ENCODE results near the gene KCNMB2. TPM values are rescaled to one million over a fixed set of nuclear protein-coding genes. Genes with fewer than 3 reads are reported as not detected.

The KCNMB2 gene
- total RNA-seq, 1 experiment from 2014 or later = not detected

GRCh38 chr3:178787960-178788359, 251.7 kb downstream of the KCNMB2 start:
- Mint-ChIP-seq H3K36me3 (0 out of 2 replicates have a peak, but pooled peaks cover 2% of the 10 kb centered on the region), H3K27ac (no peak overlapping the region), H3K9me3 (no peaks in the 10 kb centered on the region), H3K27me3 (ENCODE audit: low read depth) (no peaks in the 10 kb centered on the region), H3K4me1 (peaks cover 5% of the 10 kb centered on the region), H3K4me3 (no peak overlapping the region)
- ATAC-seq (no peak), DNase-seq (ENCODE audit: low spot score) (no peak)
- ChIA-PET CTCF (no interaction called here), POLR2A (no interaction called here)
- TF ChIP-seq, protein P1, sequence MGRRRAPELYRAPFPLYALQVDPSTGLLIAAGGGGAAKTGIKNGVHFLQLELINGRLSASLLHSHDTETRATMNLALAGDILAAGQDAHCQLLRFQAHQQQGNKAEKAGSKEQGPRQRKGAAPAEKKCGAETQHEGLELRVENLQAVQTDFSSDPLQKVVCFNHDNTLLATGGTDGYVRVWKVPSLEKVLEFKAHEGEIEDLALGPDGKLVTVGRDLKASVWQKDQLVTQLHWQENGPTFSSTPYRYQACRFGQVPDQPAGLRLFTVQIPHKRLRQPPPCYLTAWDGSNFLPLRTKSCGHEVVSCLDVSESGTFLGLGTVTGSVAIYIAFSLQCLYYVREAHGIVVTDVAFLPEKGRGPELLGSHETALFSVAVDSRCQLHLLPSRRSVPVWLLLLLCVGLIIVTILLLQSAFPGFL (CRISPR knock-in tag; IDR thresholded peaks at IDR 0.05; ENCODE audit: borderline replicate concordance) = no peak
- TF ChIP-seq, protein P2, sequence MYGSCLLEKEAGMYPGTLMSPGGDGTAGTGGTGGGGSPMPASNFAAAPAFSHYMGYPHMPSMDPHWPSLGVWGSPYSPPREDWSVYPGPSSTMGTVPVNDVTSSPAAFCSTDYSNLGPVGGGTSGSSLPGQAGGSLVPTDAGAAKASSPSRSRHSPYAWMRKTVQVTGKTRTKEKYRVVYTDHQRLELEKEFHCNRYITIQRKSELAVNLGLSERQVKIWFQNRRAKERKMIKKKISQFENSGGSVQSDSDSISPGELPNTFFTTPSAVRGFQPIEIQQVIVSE (CRISPR knock-in tag; IDR thresholded peaks at IDR 0.05; ENCODE audit: borderline replicate concordance) = no peak
- no peak for TF ChIP-seq TEAD1 (CRISPR knock-in tag; IDR thresholded peaks at IDR 0.05)
- no peak for TF ChIP-seq ELF4 (CRISPR knock-in tag; IDR thresholded peaks at IDR 0.05; ENCODE audit: low read depth)
- no peak for TF ChIP-seq FOXK1 (CRISPR knock-in tag; IDR thresholded peaks at IDR 0.05)
- TF ChIP-seq ZNF121 (CRISPR knock-in tag; IDR thresholded peaks at IDR 0.05) = no peak

DNA sequence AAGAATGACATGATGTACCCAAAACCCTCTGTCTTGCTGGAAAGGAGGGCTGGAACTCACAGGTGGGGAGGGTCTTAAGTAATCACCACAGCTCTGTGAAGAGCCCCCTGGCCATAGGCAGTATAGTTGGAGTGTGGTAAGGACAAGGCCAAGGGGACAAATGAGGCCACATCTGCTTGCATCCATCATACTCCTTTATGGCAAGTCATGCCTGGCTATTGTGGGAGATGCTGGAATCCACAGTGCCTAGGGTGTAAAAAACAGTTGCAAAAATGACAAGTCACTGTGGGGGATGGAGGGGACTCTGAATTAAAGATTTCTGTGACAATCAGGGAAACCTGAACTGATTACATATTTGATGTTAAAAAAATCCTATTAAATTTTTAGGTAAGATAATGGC, 258.5 kb downstream of the KCNMB2 start:
- H3K9me3 Mint-ChIP-seq = peaks cover 4% of the 10 kb centered on the region; the same call in 1 of the 2 replicates
- H3K4me1 Mint-ChIP-seq = no peaks in the 10 kb centered on the region
- TF ChIP-seq, protein P3, sequence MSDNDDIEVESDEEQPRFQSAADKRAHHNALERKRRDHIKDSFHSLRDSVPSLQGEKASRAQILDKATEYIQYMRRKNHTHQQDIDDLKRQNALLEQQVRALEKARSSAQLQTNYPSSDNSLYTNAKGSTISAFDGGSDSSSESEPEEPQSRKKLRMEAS (CRISPR knock-in tag; IDR thresholded peaks at IDR 0.05) = no peak
- no peak for TF ChIP-seq TEAD4 (CRISPR knock-in tag; IDR thresholded peaks at IDR 0.05)
- TF ChIP-seq FOXJ3 (CRISPR knock-in tag; IDR thresholded peaks at IDR 0.05; ENCODE audit: borderline replicate concordance) = no peak
- TF ChIP-seq SMAD4 (CRISPR knock-in tag; IDR thresholded peaks at IDR 0.05) = no peak
- ChIA-PET CTCF (no interaction called here), POLR2A (no interaction called here)
- H3K27me3 Mint-ChIP-seq (ENCODE audit: low read depth) = no peaks in the 10 kb centered on the region
- no peak overlapping the region for H3K27ac Mint-ChIP-seq
- no peak for ATAC-seq
- H3K4me3 Mint-ChIP-seq = no peak overlapping the region
- H3K36me3 Mint-ChIP-seq = no peaks in the 10 kb centered on the region
- DNase-seq (ENCODE audit: low spot score) = no peak

GRCh38 chr3:178795349-178795748, 259.1 kb downstream of the KCNMB2 start:
- Mint-ChIP-seq H3K27me3 (ENCODE audit: low read depth) (no peaks in the 10 kb centered on the region), H3K4me3 (no peak overlapping the region), H3K36me3 (no peaks in the 10 kb centered on the region), H3K9me3 (peaks cover 4% of the 10 kb centered on the region; the same call in 1 of the 2 replicates), H3K27ac (no peak overlapping the region), H3K4me1 (no peaks in the 10 kb centered on the region)
- ChIA-PET POLR2A (no interaction called here), CTCF (no interaction called here)
- peak; percentile 24 for DNase-seq (ENCODE audit: low spot score)
- peak; percentile 95 for ATAC-seq
- no peak for TF ChIP-seq OVOL2 (CRISPR knock-in tag; IDR thresholded peaks at IDR 0.05; ENCODE audit: borderline replicate concordance)
- no peak for TF ChIP-seq RELA (CRISPR knock-in tag; IDR thresholded peaks at IDR 0.05; ENCODE audit: borderline replicate concordance)
- no peak for TF ChIP-seq ELF4 (CRISPR knock-in tag; IDR thresholded peaks at IDR 0.05; ENCODE audit: low read depth)
- no peak for TF ChIP-seq SMAD3 (CRISPR knock-in tag; IDR thresholded peaks at IDR 0.05; ENCODE audit: borderline replicate concordance)
- no peak for TF ChIP-seq PRRX2 (CRISPR knock-in tag; IDR thresholded peaks at IDR 0.05)
- no peak for TF ChIP-seq ZNF416 (CRISPR knock-in tag; IDR thresholded peaks at IDR 0.05)
- no peak for TF ChIP-seq ZNF121 (CRISPR knock-in tag; IDR thresholded peaks at IDR 0.05)
- no peak for TF ChIP-seq TEAD4 (CRISPR knock-in tag; IDR thresholded peaks at IDR 0.05)
- no peak for TF ChIP-seq JUN (CRISPR knock-in tag; IDR thresholded peaks at IDR 0.05)
- no peak for TF ChIP-seq ZBTB21 (CRISPR knock-in tag; IDR thresholded peaks at IDR 0.05; ENCODE audit: borderline replicate concordance)
- TF ChIP-seq NFE2L1 (CRISPR knock-in tag; IDR thresholded peaks at IDR 0.05) = no peak
- TF ChIP-seq, protein P4, sequence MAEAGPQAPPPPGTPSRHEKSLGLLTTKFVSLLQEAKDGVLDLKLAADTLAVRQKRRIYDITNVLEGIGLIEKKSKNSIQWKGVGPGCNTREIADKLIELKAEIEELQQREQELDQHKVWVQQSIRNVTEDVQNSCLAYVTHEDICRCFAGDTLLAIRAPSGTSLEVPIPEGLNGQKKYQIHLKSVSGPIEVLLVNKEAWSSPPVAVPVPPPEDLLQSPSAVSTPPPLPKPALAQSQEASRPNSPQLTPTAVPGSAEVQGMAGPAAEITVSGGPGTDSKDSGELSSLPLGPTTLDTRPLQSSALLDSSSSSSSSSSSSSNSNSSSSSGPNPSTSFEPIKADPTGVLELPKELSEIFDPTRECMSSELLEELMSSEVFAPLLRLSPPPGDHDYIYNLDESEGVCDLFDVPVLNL (CRISPR knock-in tag; IDR thresholded peaks at IDR 0.05; ENCODE audit: borderline replicate concordance, low read depth) = no peak
- TF ChIP-seq ZNF512 (CRISPR knock-in tag; IDR thresholded peaks at IDR 0.05; ENCODE audit: borderline replicate concordance) = no peak
- TF ChIP-seq, protein P5, sequence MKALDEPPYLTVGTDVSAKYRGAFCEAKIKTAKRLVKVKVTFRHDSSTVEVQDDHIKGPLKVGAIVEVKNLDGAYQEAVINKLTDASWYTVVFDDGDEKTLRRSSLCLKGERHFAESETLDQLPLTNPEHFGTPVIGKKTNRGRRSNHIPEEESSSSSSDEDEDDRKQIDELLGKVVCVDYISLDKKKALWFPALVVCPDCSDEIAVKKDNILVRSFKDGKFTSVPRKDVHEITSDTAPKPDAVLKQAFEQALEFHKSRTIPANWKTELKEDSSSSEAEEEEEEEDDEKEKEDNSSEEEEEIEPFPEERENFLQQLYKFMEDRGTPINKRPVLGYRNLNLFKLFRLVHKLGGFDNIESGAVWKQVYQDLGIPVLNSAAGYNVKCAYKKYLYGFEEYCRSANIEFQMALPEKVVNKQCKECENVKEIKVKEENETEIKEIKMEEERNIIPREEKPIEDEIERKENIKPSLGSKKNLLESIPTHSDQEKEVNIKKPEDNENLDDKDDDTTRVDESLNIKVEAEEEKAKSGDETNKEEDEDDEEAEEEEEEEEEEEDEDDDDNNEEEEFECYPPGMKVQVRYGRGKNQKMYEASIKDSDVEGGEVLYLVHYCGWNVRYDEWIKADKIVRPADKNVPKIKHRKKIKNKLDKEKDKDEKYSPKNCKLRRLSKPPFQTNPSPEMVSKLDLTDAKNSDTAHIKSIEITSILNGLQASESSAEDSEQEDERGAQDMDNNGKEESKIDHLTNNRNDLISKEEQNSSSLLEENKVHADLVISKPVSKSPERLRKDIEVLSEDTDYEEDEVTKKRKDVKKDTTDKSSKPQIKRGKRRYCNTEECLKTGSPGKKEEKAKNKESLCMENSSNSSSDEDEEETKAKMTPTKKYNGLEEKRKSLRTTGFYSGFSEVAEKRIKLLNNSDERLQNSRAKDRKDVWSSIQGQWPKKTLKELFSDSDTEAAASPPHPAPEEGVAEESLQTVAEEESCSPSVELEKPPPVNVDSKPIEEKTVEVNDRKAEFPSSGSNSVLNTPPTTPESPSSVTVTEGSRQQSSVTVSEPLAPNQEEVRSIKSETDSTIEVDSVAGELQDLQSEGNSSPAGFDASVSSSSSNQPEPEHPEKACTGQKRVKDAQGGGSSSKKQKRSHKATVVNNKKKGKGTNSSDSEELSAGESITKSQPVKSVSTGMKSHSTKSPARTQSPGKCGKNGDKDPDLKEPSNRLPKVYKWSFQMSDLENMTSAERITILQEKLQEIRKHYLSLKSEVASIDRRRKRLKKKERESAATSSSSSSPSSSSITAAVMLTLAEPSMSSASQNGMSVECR (CRISPR knock-in tag; IDR thresholded peaks at IDR 0.05; ENCODE audit: borderline replicate concordance) = no peak
- no peak for TF ChIP-seq GTF2I (CRISPR knock-in tag; conservative IDR thresholded peaks at IDR 0.05)
- no peak for TF ChIP-seq EMX1 (CRISPR knock-in tag; IDR thresholded peaks at IDR 0.05)
- TF ChIP-seq, protein P2 (CRISPR knock-in tag; IDR thresholded peaks at IDR 0.05; ENCODE audit: borderline replicate concordance) = no peak
